Measurements from ENCODE around the gene TAS2R38. TPM values are rescaled to one million over a fixed set of nuclear protein-coding genes. Genes with fewer than 3 reads are reported as not detected.

The TAS2R38 gene
- polyA plus RNA-seq, 1 donor = 0.16 TPM

DNA sequence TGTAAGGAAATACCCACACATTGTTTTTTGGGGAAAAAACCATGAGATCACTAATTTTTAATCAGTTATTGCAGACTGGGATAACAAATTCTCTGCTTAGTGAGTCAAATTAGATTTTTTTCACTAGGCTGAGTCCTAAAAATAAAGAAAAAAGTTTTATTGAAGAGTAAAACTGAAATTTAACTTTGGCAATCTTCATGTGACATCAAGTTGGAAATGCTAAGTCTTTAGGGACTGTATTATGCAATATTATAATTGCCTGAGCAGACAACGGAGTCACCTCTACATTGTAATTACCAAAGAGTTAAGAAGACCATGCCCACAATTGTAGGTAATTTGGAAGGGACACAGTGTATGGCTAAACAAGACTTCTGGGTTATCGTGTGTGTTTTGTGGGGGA, 24.6 kb downstream of the TAS2R38 start:
- no peak for DNase-seq
- no peak overlapping the region for H3K4me3 ChIP-seq (ENCODE audit: low read length)
- no peaks in the 10 kb centered on the region for H3K27me3 ChIP-seq (ENCODE audit: control insufficient read depth, insufficient read depth, low read length)
- H3K4me1 ChIP-seq (ENCODE audit: control insufficient read depth, insufficient read depth, low read length) = no peaks in the 10 kb centered on the region
- no peaks in the 10 kb centered on the region for H3K9me3 ChIP-seq (ENCODE audit: control insufficient read depth, low read depth, low read length)
- H3K36me3 ChIP-seq (ENCODE audit: control insufficient read depth, insufficient read depth, low read length) = no peaks in the 10 kb centered on the region
- H3K27ac ChIP-seq (ENCODE audit: low read length) = no peak overlapping the region
- no CpG with 5 or more reads among the region's 2 CpGs for WGBS (ENCODE audit: insufficient coverage, low lambda C conversion rate)

DNA sequence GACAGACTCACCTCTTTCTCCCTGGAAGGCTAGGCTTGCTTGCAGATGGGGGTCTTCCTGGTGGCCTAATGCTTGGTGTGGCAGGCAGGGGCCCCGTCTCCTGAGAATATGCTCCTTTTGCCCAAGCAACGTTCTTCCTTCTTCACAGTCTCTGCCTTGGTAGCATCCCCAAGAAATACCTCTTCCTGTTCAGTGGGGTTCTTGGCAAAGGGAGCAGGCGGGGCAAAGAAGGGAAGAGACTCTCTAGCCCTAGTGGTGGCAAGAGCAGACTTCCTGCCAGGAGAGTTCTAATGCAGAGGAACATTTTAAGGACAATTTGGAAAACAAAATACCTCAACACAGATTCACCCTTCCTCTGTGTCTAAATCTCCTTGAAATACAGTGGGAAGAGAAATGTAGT, 26.8 kb downstream of the TAS2R38 start, which contains the start of gene CLEC5A:
CLEC5A (minus strand) TSS at position 179 of the 400 bp plus-strand sequence. CDS start 682 bp downstream, outside the sequence.
- Histone ChIP-seq H3K27me3 (ENCODE audit: control insufficient read depth, insufficient read depth, low read length) (no peaks in the 10 kb centered on the region), H3K4me3 (ENCODE audit: low read length) (no peak within 1 kb of the TSS), H3K27ac (ENCODE audit: low read length) (no peak within 1 kb of the TSS), H3K36me3 (ENCODE audit: control insufficient read depth, insufficient read depth, low read length) (no peaks in the 10 kb centered on the region), H3K9me3 (ENCODE audit: control insufficient read depth, low read depth, low read length) (peaks cover 3% of the 10 kb centered on the region), H3K4me1 (ENCODE audit: control insufficient read depth, insufficient read depth, low read length) (no peaks in the 10 kb centered on the region)
- no CpG with 5 or more reads among the region's 3 CpGs for WGBS (ENCODE audit: insufficient coverage, low lambda C conversion rate)
- no peak for DNase-seq

DNA sequence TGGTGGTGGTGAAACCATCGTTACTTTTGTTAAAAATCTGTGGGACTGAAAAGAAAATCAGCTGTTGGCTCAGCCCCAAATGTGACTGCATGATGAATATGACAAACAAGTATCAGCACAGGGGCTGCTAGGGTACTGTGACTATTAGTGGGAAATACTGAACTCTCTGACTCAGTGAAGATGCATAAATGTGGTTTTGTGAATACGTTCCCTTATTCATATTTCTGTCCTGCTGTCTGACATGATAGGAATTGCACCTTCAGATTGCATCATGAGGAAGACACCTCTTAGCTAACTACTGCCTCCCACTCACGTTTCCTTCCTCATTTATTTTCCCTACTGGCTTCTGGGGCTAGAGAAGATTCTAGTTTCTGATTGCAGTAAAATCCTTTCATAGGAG, 28.2 kb downstream of the TAS2R38 start:
- DNase-seq = no peak
- no peak overlapping the region for H3K4me3 ChIP-seq (ENCODE audit: low read length)
- H3K27me3 ChIP-seq (ENCODE audit: control insufficient read depth, insufficient read depth, low read length) = no peaks in the 10 kb centered on the region
- H3K36me3 ChIP-seq (ENCODE audit: control insufficient read depth, insufficient read depth, low read length) = no peaks in the 10 kb centered on the region
- no peak overlapping the region for H3K27ac ChIP-seq (ENCODE audit: low read length)
- H3K4me1 ChIP-seq (ENCODE audit: control insufficient read depth, insufficient read depth, low read length) = no peaks in the 10 kb centered on the region
- peaks cover 13% of the 10 kb centered on the region for H3K9me3 ChIP-seq (ENCODE audit: control insufficient read depth, low read depth, low read length)
- no CpG with 5 or more reads among the region's 3 CpGs for WGBS (ENCODE audit: insufficient coverage, low lambda C conversion rate)

DNA sequence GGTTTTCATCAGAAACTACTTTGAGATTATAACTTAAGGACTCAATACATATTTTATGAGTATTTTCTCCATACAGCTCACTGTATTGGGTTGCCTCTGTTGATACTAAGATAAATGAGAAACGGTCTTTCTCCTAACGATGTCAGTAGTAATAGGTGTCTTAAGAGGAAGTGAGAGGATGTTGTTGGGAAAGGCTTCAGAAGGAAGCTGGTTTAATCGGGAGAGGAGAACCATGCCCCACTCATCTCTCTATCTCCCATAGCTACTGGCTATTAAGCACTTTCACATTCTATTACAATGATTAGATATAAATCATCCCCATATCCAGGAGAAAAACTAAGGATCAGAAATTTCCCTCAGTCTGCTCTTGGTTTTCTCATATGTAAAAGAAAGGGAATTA, 28.8 kb downstream of the TAS2R38 start:
- no peak for DNase-seq
- Histone ChIP-seq H3K4me3 (ENCODE audit: low read length) (no peak overlapping the region), H3K36me3 (ENCODE audit: control insufficient read depth, insufficient read depth, low read length) (no peaks in the 10 kb centered on the region), H3K27ac (ENCODE audit: low read length) (no peak overlapping the region), H3K27me3 (ENCODE audit: control insufficient read depth, insufficient read depth, low read length) (no peaks in the 10 kb centered on the region), H3K9me3 (ENCODE audit: control insufficient read depth, low read depth, low read length) (peaks cover 13% of the 10 kb centered on the region), H3K4me1 (ENCODE audit: control insufficient read depth, insufficient read depth, low read length) (no peaks in the 10 kb centered on the region)
- WGBS (ENCODE audit: insufficient coverage, low lambda C conversion rate) = no CpG with 5 or more reads among the region's 3 CpGs

DNA sequence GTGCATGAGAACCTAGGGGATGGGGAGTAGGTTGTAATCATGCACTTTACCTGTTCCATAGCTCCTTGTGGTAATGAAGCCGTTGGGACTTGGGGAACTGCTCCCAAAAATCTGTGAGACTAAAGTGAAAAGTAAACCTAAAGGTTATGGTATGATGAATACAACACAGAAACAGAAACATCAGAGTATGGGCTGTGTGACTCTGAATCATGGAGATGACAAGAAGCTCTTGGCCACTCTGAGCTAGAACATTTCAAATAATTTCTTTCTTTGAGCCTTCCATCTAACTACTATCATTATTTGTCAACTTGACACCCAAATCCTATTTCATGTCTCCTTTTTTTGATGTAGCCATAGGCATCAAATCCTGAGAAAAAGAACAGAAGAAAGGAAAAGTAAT, 29.7 kb downstream of the TAS2R38 start:
- Histone ChIP-seq H3K27me3 (ENCODE audit: control insufficient read depth, insufficient read depth, low read length) (no peaks in the 10 kb centered on the region), H3K9me3 (ENCODE audit: control insufficient read depth, low read depth, low read length) (peaks cover 13% of the 10 kb centered on the region), H3K4me3 (ENCODE audit: low read length) (no peak overlapping the region), H3K27ac (ENCODE audit: low read length) (no peak overlapping the region), H3K4me1 (ENCODE audit: control insufficient read depth, insufficient read depth, low read length) (no peaks in the 10 kb centered on the region), H3K36me3 (ENCODE audit: control insufficient read depth, insufficient read depth, low read length) (no peaks in the 10 kb centered on the region)
- WGBS (ENCODE audit: insufficient coverage, low lambda C conversion rate) = 60% methylated on average over 1 of the region's 1 CpG
- no peak for DNase-seq

DNA sequence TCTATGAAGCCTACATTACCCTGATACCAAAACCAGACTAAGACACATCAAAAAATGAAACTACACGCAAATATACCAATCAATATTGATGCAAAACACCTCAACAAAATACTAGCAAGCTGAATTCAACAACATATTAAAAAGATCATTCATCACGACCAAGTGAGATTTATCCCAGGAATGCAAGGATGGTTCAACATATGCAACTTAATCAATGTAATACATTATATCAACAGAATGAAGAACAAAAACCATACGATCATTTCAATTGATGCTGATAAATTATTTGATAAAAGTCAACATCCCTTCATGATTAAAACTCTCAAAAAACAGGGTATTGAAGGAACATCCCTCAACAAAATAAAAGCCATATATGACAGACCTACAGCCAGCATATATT, 32.5 kb downstream of the TAS2R38 start:
- H3K4me1 ChIP-seq (ENCODE audit: control insufficient read depth, insufficient read depth, low read length) = no peaks in the 10 kb centered on the region
- DNase-seq = no peak
- H3K27me3 ChIP-seq (ENCODE audit: control insufficient read depth, insufficient read depth, low read length) = no peaks in the 10 kb centered on the region
- peaks cover 13% of the 10 kb centered on the region for H3K9me3 ChIP-seq (ENCODE audit: control insufficient read depth, low read depth, low read length)
- H3K36me3 ChIP-seq (ENCODE audit: control insufficient read depth, insufficient read depth, low read length) = no peaks in the 10 kb centered on the region
- WGBS (ENCODE audit: insufficient coverage, low lambda C conversion rate) = 88% methylated on average over 1 of the region's 3 CpGs
- no peak overlapping the region for H3K4me3 ChIP-seq (ENCODE audit: low read length)
- H3K27ac ChIP-seq (ENCODE audit: low read length) = no peak overlapping the region

DNA sequence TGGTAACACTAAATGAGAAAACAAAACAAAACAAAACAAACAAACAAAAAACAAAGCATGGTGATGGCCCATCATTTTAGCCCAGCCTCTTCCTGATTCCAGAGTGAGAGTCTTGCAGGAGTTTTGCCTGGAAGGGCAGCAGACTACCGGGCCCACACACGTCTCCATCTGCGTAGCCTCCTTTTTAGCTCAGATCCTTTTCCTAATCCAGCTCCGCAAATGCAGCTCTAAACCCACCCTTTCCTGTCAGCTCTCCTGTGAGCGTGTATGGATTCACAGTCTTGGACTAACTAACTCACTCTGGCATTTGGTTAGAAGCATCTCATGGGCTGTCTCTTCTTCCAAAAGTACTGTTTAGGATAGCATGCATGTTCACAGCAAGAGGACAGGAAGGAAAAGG, 43.4 kb downstream of the TAS2R38 start:
- Histone ChIP-seq H3K9me3 (ENCODE audit: control insufficient read depth, low read depth, low read length) (no peaks in the 10 kb centered on the region), H3K27me3 (ENCODE audit: control insufficient read depth, insufficient read depth, low read length) (no peaks in the 10 kb centered on the region), H3K36me3 (ENCODE audit: control insufficient read depth, insufficient read depth, low read length) (no peaks in the 10 kb centered on the region), H3K27ac (ENCODE audit: low read length) (no peak overlapping the region), H3K4me3 (ENCODE audit: low read length) (no peak overlapping the region), H3K4me1 (ENCODE audit: control insufficient read depth, insufficient read depth, low read length) (no peaks in the 10 kb centered on the region)
- no CpG with 5 or more reads among the region's 5 CpGs for WGBS (ENCODE audit: insufficient coverage, low lambda C conversion rate)
- no peak for DNase-seq

DNA sequence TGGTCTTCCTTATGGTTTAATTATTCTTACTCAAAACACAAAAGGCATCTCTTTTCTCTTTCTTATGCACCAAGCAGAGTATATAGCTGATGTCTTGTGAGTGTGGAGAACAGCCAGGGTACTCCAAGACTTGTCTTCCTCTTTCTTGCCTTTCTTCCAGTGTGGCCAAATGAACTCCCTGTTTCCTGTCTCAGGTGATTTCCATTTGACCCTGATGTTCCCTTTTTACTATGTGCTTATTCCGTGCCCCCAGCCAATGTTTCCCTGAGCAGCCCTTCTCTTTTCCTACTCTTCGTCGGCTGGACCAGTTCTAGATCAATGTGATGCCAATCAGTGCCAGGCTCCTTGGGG, 44.8 kb downstream of the TAS2R38 start:
- H3K4me1 ChIP-seq (ENCODE audit: control insufficient read depth, insufficient read depth, low read length) = no peaks in the 10 kb centered on the region
- 80% methylated on average over 1 of the region's 3 CpGs for WGBS (ENCODE audit: insufficient coverage, low lambda C conversion rate)
- H3K36me3 ChIP-seq (ENCODE audit: control insufficient read depth, insufficient read depth, low read length) = no peaks in the 10 kb centered on the region
- DNase-seq = no peak
- H3K27me3 ChIP-seq (ENCODE audit: control insufficient read depth, insufficient read depth, low read length) = no peaks in the 10 kb centered on the region
- no peaks in the 10 kb centered on the region for H3K9me3 ChIP-seq (ENCODE audit: control insufficient read depth, low read depth, low read length)
- no peak overlapping the region for H3K27ac ChIP-seq (ENCODE audit: low read length)
- no peak overlapping the region for H3K4me3 ChIP-seq (ENCODE audit: low read length)

DNA sequence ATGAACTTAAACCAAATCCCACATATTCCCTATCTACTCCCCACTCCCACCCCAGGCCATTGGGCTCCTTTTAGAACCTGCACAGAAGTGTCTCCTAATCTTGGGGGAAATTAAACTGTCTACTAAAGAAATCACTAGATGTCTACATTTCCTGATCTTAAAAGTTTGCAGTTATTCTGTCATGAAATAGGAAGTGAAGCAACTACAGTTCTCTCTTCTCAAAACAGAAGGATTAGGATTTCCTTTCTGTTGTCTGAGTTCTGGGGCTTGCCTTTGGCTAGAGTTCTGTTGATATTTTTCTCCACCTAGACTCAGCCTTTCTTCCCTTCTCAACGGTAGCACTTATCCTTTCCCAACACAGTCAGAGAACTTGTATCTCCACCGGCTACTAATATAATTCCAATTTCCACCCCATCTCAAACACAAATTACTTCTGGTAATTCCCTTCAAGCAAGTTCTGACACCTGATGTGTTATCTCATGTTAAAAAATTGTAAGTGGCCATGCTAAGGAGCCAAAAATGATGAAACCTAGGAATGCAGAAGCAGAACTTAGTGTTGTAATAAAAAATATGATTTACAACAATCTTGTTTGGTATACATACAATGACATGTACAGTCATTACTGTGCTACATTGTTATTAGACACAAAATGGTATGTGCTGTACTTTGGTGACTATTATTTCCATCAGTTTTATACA, 45.3 kb downstream of the TAS2R38 start:
- H3K4me3 ChIP-seq (ENCODE audit: low read length) = no peak overlapping the region
- H3K27ac ChIP-seq (ENCODE audit: low read length) = no peak overlapping the region
- no peaks in the 10 kb centered on the region for H3K4me1 ChIP-seq (ENCODE audit: control insufficient read depth, insufficient read depth, low read length)
- H3K36me3 ChIP-seq (ENCODE audit: control insufficient read depth, insufficient read depth, low read length) = no peaks in the 10 kb centered on the region
- WGBS (ENCODE audit: insufficient coverage, low lambda C conversion rate) = no CpG with 5 or more reads among the region's 2 CpGs
- H3K9me3 ChIP-seq (ENCODE audit: control insufficient read depth, low read depth, low read length) = no peaks in the 10 kb centered on the region
- DNase-seq = no peak
- H3K27me3 ChIP-seq (ENCODE audit: control insufficient read depth, insufficient read depth, low read length) = no peaks in the 10 kb centered on the region

Measured in large intestine (tissue), 3 donors.